ENCODE results near the gene INTS6.

The INTS6 gene

DNA sequence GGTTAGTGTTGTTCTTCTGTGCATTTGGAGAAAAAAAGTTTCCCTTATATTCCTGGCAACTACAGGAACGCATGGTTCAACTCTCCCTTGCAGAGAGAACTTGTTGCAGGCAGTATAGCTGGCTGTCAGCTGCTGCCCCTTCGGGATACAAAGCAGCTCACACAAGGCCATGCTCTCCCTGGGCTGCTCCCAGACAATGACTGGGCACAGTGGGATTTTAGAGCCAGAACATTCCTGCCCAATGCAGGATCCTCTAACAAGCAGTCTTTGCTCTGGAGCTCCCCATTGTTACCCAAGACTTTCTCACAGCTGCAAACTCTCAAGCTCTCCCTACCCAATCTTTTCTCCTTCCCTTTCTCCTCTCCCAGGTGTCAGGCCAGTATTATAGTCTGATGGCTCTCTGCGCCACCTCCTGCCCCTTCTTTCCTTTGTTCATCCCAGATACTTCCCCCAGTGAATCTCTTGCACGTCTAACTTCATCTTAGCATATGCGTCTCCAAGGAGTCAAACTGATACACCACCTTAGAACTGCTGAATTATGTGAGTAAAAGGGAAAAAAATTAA lies 140.8 kb downstream of the INTS6 start:
- DNase-seq, result no peak

Data from MV-4-11 (cell line).